Esophagus (tissue), 2 donors: ENCODE data around the gene NTNG1. TPM values are rescaled to one million over a fixed set of nuclear protein-coding genes. Genes with fewer than 3 reads are reported as not detected.

Source experiments
- H3K27ac ChIP-seq, 2 donors: one replicate each; pipeline ENCODE4 v1.5.1; 2013; ENCODE audit warnings: low read depth in 2 of 2, mild to moderate bottlenecking in 2 of 2, inconsistent platforms in 1 of 2, low read length in 1 of 2, moderate library complexity in 1 of 2
- H3K27me3 ChIP-seq, 2 donors: one replicate each; pipeline ENCODE4 v1.6.1; 2013; ENCODE audit warnings: low read length in 2 of 2, control low read depth in 1 of 2, mild to moderate bottlenecking in 1 of 2; ENCODE audit not compliant: insufficient read depth in 2 of 2, control insufficient read depth in 1 of 2
- H3K36me3 ChIP-seq, 2 donors: one replicate each; pipeline ENCODE4 v1.6.1; 2013; ENCODE audit warnings: low read length in 1 of 2; ENCODE audit not compliant: control insufficient read depth in 2 of 2, insufficient read depth in 2 of 2
- H3K4me1 ChIP-seq, 2 donors: one replicate each; pipeline ENCODE4 v1.6.1; 2013; ENCODE audit warnings: low read length in 1 of 2; ENCODE audit not compliant: control insufficient read depth in 2 of 2, insufficient read depth in 2 of 2
- H3K4me3 ChIP-seq, 2 donors: one replicate each; pipeline ENCODE4 v1.5.1; 2013; ENCODE audit warnings: low read length in 2 of 2, mild to moderate bottlenecking in 2 of 2, low read depth in 1 of 2, moderate library complexity in 1 of 2
- H3K9me3 ChIP-seq, 2 donors: one replicate each; pipeline ENCODE4 v1.6.1; 2013; ENCODE audit warnings: mild to moderate bottlenecking in 2 of 2, low read depth in 1 of 2, low read length in 1 of 2, moderate library complexity in 1 of 2; ENCODE audit not compliant: control insufficient read depth in 2 of 2, insufficient read depth in 1 of 2
- WGBS, 2 donors: extraction: QIAGEN DNeasy Blood & Tissue Kit; methylation state at CpG; one replicate each; pipeline ENCODE4 v1.1.7; 2013; 5-methylcytosine and 5-hydroxymethylcytosine counted together
- polyA plus RNA-seq, 2 donors: library from polyadenylated mRNA; stranded (reverse); fragments of 200-250 nt; gene quantifications; one replicate each; pipeline ENCODE4 v1.2.3, GENCODE V29; 2013
- donor health status: healthy with polysubstance abuse.
- donor health status: Bipolar disorder and iron deficiency.

NTNG1 gene
- polyA plus RNA-seq, 2 donors = 0.05 TPM; not detected in 1

- H3K27me3 ChIP-seq = no peaks in the 10 kb centered on the region
- no peaks in the 10 kb centered on the region for H3K9me3 ChIP-seq
- 83 to 86% methylated on average over 1 of the region's 1 CpG for WGBS, 2 donors
- no peak overlapping the region for H3K27ac ChIP-seq
- no peaks in the 10 kb centered on the region for H3K4me1 ChIP-seq
- H3K36me3 ChIP-seq = no peaks in the 10 kb centered on the region
- H3K4me3 ChIP-seq = no peak overlapping the region
Measured at GRCh38 chr1:107263291-107263915, 122.6 kb downstream of the NTNG1 start.

DNA sequence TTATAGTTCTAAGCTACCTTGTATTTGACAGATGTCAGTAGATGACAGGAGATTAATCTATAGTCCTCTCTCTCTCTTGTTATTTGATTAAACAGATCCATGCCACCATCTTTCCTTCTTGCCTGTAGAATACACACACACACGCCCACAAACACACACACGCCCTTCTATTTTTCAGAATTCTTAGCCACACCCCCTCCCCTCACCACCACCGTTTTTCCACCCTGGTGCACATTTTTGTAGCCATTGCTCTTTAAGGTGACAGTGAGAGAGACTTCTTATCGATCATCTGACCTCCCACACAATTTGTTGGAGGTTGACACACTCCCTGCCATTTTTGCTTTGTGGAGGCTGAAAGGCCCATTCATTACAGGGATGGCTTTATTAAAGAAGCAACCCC lies 123.2 kb downstream of the NTNG1 start:
- no peaks in the 10 kb centered on the region for H3K4me1 ChIP-seq
- H3K4me3 ChIP-seq = no peak overlapping the region
- H3K27me3 ChIP-seq = no peaks in the 10 kb centered on the region
- no peaks in the 10 kb centered on the region for H3K36me3 ChIP-seq
- no peaks in the 10 kb centered on the region for H3K9me3 ChIP-seq
- 69 to 71% methylated on average over 4 of the region's 4 CpGs for WGBS, 2 donors
- no peak overlapping the region for H3K27ac ChIP-seq

DNA sequence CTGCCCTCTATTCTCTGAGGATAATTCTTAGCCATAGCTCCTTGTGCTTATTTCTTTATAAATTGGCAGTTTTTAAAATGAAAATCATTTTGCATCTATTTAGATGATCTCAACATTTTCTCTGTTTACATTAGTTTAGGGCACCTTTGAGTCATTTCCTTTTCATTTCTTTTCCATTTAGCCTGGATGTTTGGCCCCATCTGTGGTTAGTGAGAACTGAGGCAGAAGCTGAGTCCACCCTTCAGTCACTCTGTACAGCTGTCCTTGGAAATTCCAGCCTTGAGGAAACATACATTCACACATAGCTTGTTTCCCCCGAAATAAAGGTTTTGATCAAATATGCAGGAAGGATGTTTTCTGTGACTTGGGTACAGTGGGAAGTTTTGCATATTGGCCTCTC lies 123.7 kb downstream of the NTNG1 start:
- no peaks in the 10 kb centered on the region for H3K36me3 ChIP-seq
- H3K4me1 ChIP-seq = no peaks in the 10 kb centered on the region
- H3K4me3 ChIP-seq = no peak overlapping the region
- no peaks in the 10 kb centered on the region for H3K9me3 ChIP-seq
- no peaks in the 10 kb centered on the region for H3K27me3 ChIP-seq
- no peak overlapping the region for H3K27ac ChIP-seq
- WGBS, 2 donors = 77 to 85% methylated on average over 1 of the region's 1 CpG

DNA sequence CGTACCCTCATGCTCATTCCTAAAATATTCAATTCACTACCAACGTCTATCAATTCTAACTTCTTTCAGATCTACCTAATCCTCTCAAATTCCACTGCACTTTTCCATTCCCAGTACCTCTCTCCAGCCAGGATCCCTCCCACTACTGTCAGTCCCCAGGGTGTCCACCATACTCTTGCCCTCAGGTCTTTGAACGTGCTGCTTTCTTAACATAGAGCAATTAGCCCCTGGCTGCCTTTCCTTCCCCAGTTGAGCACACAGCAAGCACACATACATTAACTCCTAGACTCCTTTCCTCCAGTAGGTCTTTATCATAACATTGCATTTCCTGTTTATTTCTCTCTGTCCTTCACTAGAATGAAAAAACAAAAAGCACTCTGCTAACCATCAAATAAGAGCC lies 126.7 kb downstream of the NTNG1 start:
- no peaks in the 10 kb centered on the region for H3K36me3 ChIP-seq
- no peak overlapping the region for H3K4me3 ChIP-seq
- H3K27ac ChIP-seq = no peak overlapping the region
- H3K4me1 ChIP-seq = no peaks in the 10 kb centered on the region
- 57 to 66% methylated on average over 3 of the region's 3 CpGs for WGBS, 2 donors
- H3K9me3 ChIP-seq = no peaks in the 10 kb centered on the region
- H3K27me3 ChIP-seq = no peaks in the 10 kb centered on the region

DNA sequence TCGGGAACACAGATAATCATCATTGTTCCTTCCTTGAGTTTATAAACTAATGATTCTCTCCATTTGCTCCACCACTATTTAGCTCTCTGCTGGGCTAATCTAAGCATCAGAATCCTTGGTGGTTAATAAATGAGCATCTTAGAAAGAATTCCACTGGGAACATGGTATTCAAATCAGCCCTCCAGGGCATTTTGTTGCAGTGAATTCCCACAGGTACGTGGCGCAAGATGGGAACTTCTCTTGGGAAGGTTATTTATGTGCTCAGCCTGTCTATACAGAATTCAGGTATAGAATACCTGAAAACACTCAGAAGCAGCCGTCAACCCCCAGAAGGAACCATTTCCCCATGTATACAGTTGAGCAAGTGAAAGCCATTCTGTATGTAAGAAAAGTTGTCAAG lies 131.5 kb downstream of the NTNG1 start:
- Histone ChIP-seq H3K27me3 (no peaks in the 10 kb centered on the region), H3K4me3 (no peak overlapping the region), H3K27ac (no peak overlapping the region), H3K36me3 (no peaks in the 10 kb centered on the region), H3K9me3 (no peaks in the 10 kb centered on the region), H3K4me1 (no peaks in the 10 kb centered on the region)
- WGBS, 2 donors = 85 to 91% methylated on average over 4 of the region's 4 CpGs

GRCh38 chr1:107273515-107273914 lies 132.7 kb downstream of the NTNG1 start:
- 84 to 86% methylated on average over 3 of the region's 3 CpGs for WGBS, 2 donors
- no peaks in the 10 kb centered on the region for H3K27me3 ChIP-seq
- H3K4me1 ChIP-seq = no peaks in the 10 kb centered on the region

DNA sequence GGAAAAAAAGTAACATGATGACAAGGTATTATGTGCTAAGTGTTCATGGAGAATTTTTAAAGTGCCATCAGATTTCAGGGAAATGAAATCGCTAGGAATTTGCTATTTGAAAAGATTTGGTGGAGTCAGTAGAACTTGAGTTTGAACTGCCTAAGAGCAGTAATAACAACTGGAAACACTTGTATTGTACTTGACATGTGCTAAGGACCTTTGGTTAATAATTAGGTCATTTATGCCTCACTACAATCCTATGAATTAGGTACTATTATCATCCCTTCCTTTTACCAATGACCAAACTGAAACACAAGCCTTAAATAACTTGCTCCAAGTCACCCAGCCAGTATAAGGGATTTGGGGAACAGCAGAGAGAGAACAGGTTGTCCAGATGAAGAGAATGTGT lies 133.4 kb downstream of the NTNG1 start:
- WGBS, 2 donors = 93 to 98% methylated on average over 1 of the region's 1 CpG
- H3K4me3 ChIP-seq = no peak overlapping the region

More at GRCh38 chr1:107273515-107273914, 132.7 kb downstream of the NTNG1 start:
- no peak overlapping the region for H3K4me3 ChIP-seq
- H3K9me3 ChIP-seq = no peaks in the 10 kb centered on the region
- no peaks in the 10 kb centered on the region for H3K36me3 ChIP-seq
- no peak overlapping the region for H3K27ac ChIP-seq

GRCh38 chr1:107276247-107276646 lies 135.4 kb downstream of the NTNG1 start:
- no peaks in the 10 kb centered on the region for H3K4me1 ChIP-seq
- no peak overlapping the region for H3K27ac ChIP-seq
- no peak overlapping the region for H3K4me3 ChIP-seq
- H3K9me3 ChIP-seq = no peaks in the 10 kb centered on the region
- H3K27me3 ChIP-seq = no peaks in the 10 kb centered on the region
- WGBS, 2 donors = 24 to 29% methylated on average over 1 of the region's 1 CpG
- H3K36me3 ChIP-seq = no peaks in the 10 kb centered on the region

More for the DNA sequence above, 133.4 kb downstream of the NTNG1 start:
- Histone ChIP-seq H3K9me3 (no peaks in the 10 kb centered on the region), H3K4me1 (no peaks in the 10 kb centered on the region), H3K36me3 (no peaks in the 10 kb centered on the region), H3K27me3 (no peaks in the 10 kb centered on the region), H3K27ac (no peak overlapping the region)

DNA sequence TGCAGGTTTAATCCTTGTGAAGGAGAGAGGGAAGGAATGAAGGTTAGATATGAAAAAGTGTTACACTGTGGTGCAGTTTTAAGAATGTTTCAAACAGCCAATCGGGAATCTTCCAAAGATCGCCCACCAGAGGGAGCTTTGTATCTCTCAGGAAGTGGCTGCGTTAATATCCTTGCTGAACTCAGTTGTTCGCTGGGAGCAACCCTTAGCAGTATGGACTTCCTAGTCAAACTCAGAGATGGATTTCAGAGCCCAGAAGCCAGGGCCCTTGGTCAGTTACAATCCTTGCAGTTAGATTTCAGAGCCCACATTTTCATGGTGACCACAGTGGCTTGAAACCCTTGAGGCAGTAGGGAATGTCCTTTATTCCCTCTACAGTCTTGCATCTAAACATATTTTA lies 136.2 kb downstream of the NTNG1 start:
- no peaks in the 10 kb centered on the region for H3K9me3 ChIP-seq
- H3K4me3 ChIP-seq = no peak overlapping the region
- 33 to 43% methylated on average over 4 of the region's 4 CpGs for WGBS, 2 donors

DNA sequence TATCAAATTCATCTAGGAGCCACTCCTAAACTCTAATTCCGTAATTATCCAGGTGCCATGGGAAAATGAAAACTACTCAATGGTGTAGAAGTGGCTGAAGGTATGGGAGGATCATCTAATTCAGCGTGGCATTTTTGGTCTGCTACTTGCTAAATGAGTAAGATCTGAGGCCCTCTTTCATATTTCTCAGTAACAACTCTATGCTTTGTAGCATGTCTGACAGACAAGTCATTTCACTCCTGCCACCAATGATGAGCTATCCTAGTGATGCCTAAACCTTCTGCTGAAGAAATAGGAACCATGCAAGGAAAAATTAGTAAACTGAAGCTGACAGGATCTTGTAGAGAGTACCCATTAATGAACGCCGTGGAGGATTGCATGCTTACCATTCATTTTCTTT lies 145.3 kb downstream of the NTNG1 start:
- no peaks in the 10 kb centered on the region for H3K4me1 ChIP-seq
- no peak overlapping the region for H3K4me3 ChIP-seq
- no peaks in the 10 kb centered on the region for H3K9me3 ChIP-seq
- WGBS, 2 donors = 83 to 86% methylated on average over 4 of the region's 4 CpGs
- no peak overlapping the region for H3K27ac ChIP-seq
- no peaks in the 10 kb centered on the region for H3K36me3 ChIP-seq
- H3K27me3 ChIP-seq = no peaks in the 10 kb centered on the region

More for the DNA sequence above, 136.2 kb downstream of the NTNG1 start:
- H3K27me3 ChIP-seq = no peaks in the 10 kb centered on the region
- no peaks in the 10 kb centered on the region for H3K36me3 ChIP-seq
- H3K4me1 ChIP-seq = no peaks in the 10 kb centered on the region
- H3K27ac ChIP-seq = no peak overlapping the region
